Parathyroid adenoma (tissue), 2 donors: ENCODE measurements around the gene CTBP2.

ENCODE experiments used
- H2AFZ ChIP-seq: fragments of 300-600 bp; sonication (generic); one replicate; pipeline ENCODE4 v1.7.0; 2017; ENCODE audit warnings: antibody characterized with exemption, mild to moderate bottlenecking
- H3K27ac ChIP-seq: fragments of 300-600 bp; sonication (generic); one replicate; pipeline ENCODE4 v1.7.0; 2017
- H3K27me3 ChIP-seq: fragments of 300-600 bp; sonication (generic); one replicate; pipeline ENCODE4 v1.7.0; 2017; ENCODE audit warnings: low read length; ENCODE audit not compliant: control insufficient read depth, insufficient read depth
- H3K36me3 ChIP-seq: fragments of 300-600 bp; sonication (generic); one replicate; pipeline ENCODE4 v1.7.0; 2017; ENCODE audit warnings: low read length; ENCODE audit not compliant: control insufficient read depth, insufficient read depth
- H3K4me1 ChIP-seq: fragments of 300-600 bp; sonication (generic); one replicate; pipeline ENCODE4 v1.7.0; 2017; ENCODE audit warnings: control low read depth
- H3K4me2 ChIP-seq: fragments of 300-600 bp; sonication (generic); one replicate; pipeline ENCODE4 v1.7.0; 2017; ENCODE audit warnings: low read length
- H3K4me3 ChIP-seq: fragments of 300-600 bp; sonication (generic); one replicate; pipeline ENCODE4 v1.7.0; 2017; ENCODE audit warnings: low read depth, low read length
- H3K79me2 ChIP-seq: fragments of 300-600 bp; sonication (generic); one replicate; pipeline ENCODE4 v1.7.0; 2017; ENCODE audit warnings: control low read depth
- H3K9ac ChIP-seq: fragments of 300-600 bp; sonication (generic); one replicate; pipeline ENCODE4 v1.7.0; 2017; ENCODE audit warnings: mild to moderate bottlenecking
- H3K9me3 ChIP-seq: fragments of 300-600 bp; sonication (generic); one replicate; pipeline ENCODE4 v1.7.0; 2017; ENCODE audit warnings: low read length; ENCODE audit not compliant: control insufficient read depth
- CTCF ChIP-seq: fragments of 300-600 bp; sonication (generic); IDR thresholded peaks from one replicate; pipeline ENCODE4 v1.7.0; 2017; ENCODE audit warnings: antibody characterized with exemption, mild to moderate bottlenecking
- donor health status: primary hyperparathyroidism.

The CTBP2 gene

GRCh38 chr10:125205431-125205830 is 45.1 kb upstream of the CTBP2 start:
- no peak overlapping the region for H3K9ac ChIP-seq
- H3K27ac ChIP-seq = no peak overlapping the region
- no peak overlapping the region for H3K4me2 ChIP-seq
- no peaks in the 10 kb centered on the region for H3K36me3 ChIP-seq
- no peak overlapping the region for H3K4me3 ChIP-seq
- H3K79me2 ChIP-seq = no peaks in the 10 kb centered on the region
- H3K27me3 ChIP-seq = no peaks in the 10 kb centered on the region
- H3K9me3 ChIP-seq = no peaks in the 10 kb centered on the region
- no peak overlapping the region for H2AFZ ChIP-seq
- no peak for TF ChIP-seq CTCF
- peaks cover 2% of the 10 kb centered on the region for H3K4me1 ChIP-seq

- no peaks in the 10 kb centered on the region for H3K79me2 ChIP-seq
- H3K9me3 ChIP-seq = no peaks in the 10 kb centered on the region
- H3K27me3 ChIP-seq = no peaks in the 10 kb centered on the region
- no peak overlapping the region for H3K27ac ChIP-seq
- peaks cover 2% of the 10 kb centered on the region for H3K4me1 ChIP-seq
- no peaks in the 10 kb centered on the region for H3K36me3 ChIP-seq
- H3K4me3 ChIP-seq = no peak overlapping the region
- no peak overlapping the region for H2AFZ ChIP-seq
- no peak overlapping the region for H3K4me2 ChIP-seq
- TF ChIP-seq CTCF = no peak
- H3K9ac ChIP-seq = no peak overlapping the region
Observed at GRCh38 chr10:125204400-125204799, 44.0 kb upstream of the CTBP2 start.

GRCh38 chr10:125203186-125203800 is 42.9 kb upstream of the CTBP2 start:
- no peak overlapping the region for H2AFZ ChIP-seq
- no peak overlapping the region for H3K4me2 ChIP-seq
- no peaks in the 10 kb centered on the region for H3K36me3 ChIP-seq
- H3K79me2 ChIP-seq = no peaks in the 10 kb centered on the region
- no peak overlapping the region for H3K27ac ChIP-seq
- H3K9ac ChIP-seq = no peak overlapping the region
- H3K4me1 ChIP-seq = peaks cover 2% of the 10 kb centered on the region
- TF ChIP-seq CTCF = no peak
- no peaks in the 10 kb centered on the region for H3K27me3 ChIP-seq
- no peaks in the 10 kb centered on the region for H3K9me3 ChIP-seq
- no peak overlapping the region for H3K4me3 ChIP-seq

- no peak overlapping the region for H3K4me2 ChIP-seq
- H2AFZ ChIP-seq = no peak overlapping the region
- no peak overlapping the region for H3K9ac ChIP-seq
- no peaks in the 10 kb centered on the region for H3K9me3 ChIP-seq
- no peak overlapping the region for H3K4me3 ChIP-seq
- no peaks in the 10 kb centered on the region for H3K27me3 ChIP-seq
- no peaks in the 10 kb centered on the region for H3K36me3 ChIP-seq
- H3K79me2 ChIP-seq = no peaks in the 10 kb centered on the region
- H3K27ac ChIP-seq = no peak overlapping the region
- peaks cover 2% of the 10 kb centered on the region for H3K4me1 ChIP-seq
- no peak for TF ChIP-seq CTCF
Observed at GRCh38 chr10:125201791-125202622, 41.6 kb upstream of the CTBP2 start.
